SK-N-MC (cell line): ENCODE measurements around the gene CDH22.

ENCODE experiments used
- DNase-seq: peaks from one replicate; pipeline ENCODE4 v3.0.0-alpha.2; 2011; ENCODE audit warnings: low read depth, low spot score
- H3K27ac ChIP-seq: fragments of 200-600 bp; sonication (generic); 2 replicates; pipeline ENCODE4 v1.5.1; 2016; ENCODE audit warnings: mixed run types
- H3K36me3 ChIP-seq: fragments of 200-600 bp; sonication (generic); 2 replicates; pipeline ENCODE4 v1.6.1; 2017; ENCODE audit warnings: antibody characterized with exemption, low read length, mixed read lengths; ENCODE audit not compliant: insufficient read depth
- H3K4me3 ChIP-seq: fragments of 200-600 bp; sonication (generic); 2 replicates; pipeline ENCODE4 v1.5.1; 2016
- H3K9ac ChIP-seq: fragments of 200-600 bp; sonication (generic); 2 replicates; pipeline ENCODE4 v1.8.0; 2017; ENCODE audit warnings: mixed run types, mixed read lengths; ENCODE audit not compliant: insufficient read length
- H3K9me3 ChIP-seq: fragments of 200-600 bp; sonication (generic); 2 replicates; pipeline ENCODE4 v1.6.1; 2017; ENCODE audit warnings: low read depth, mild to moderate bottlenecking, antibody characterized with exemption, low read length, moderate library complexity, mixed read lengths
- EZH2 ChIP-seq: fragments of 200-600 bp; sonication (generic); IDR thresholded peaks from one replicate; pipeline ENCODE4 v1.6.1; 2017; ENCODE audit warnings: antibody characterized with exemption
- FOXP2 ChIP-seq: optimal IDR thresholded peaks from 2 replicates; pipeline ENCODE3; 2011; ENCODE audit warnings: mild to moderate bottlenecking, moderate library complexity; ENCODE audit not compliant: insufficient read depth; ENCODE audit errors: extremely low read length, control extremely low read depth
- POLR2AphosphoS5 ChIP-seq: IDR thresholded peaks from 2 replicates; pipeline ENCODE4 v1.6.1; 2012; ENCODE audit warnings: mild to moderate bottlenecking, low read depth, low read length, borderline replicate concordance

CDH22 gene

DNA sequence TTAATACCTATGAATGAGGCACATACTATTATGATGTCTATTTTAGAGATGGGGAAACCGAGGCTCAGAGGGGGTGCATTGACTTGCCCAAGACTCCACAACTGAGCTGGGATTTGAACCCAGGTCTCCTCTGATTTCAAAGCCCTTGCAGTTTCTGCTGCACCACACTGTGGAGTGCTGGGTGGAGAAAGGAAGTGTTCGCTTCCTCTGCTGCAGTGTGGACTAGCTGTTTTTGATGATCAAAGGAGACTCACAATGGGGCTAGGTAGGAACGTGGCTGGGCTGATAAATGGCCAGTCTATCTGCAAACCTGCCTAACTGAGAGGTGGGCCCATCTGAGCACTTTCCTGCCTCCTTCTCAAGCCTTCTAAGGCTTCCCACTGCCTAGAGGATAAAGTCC, 102.9 kb downstream of the CDH22 start:
- H3K27ac ChIP-seq: no peak overlapping the region
- no peak for DNase-seq
- no peak for TF ChIP-seq POLR2AphosphoS5
- TF ChIP-seq FOXP2: no peak
- no peak for TF ChIP-seq EZH2
- no peaks in the 10 kb centered on the region for H3K36me3 ChIP-seq
- no peak overlapping the region for H3K9ac ChIP-seq
- no peak overlapping the region for H3K4me3 ChIP-seq
- no peaks in the 10 kb centered on the region for H3K9me3 ChIP-seq

- Histone ChIP-seq H3K9ac (no peak overlapping the region), H3K36me3 (no peaks in the 10 kb centered on the region), H3K4me3 (no peak overlapping the region), H3K9me3 (no peaks in the 10 kb centered on the region), H3K27ac (no peak overlapping the region)
- TF ChIP-seq POLR2AphosphoS5 (no peak), EZH2 (no peak), FOXP2 (no peak)
- no peak for DNase-seq
Measured at GRCh38 chr20:46204594-46205186, 103.6 kb downstream of the CDH22 start.

DNA sequence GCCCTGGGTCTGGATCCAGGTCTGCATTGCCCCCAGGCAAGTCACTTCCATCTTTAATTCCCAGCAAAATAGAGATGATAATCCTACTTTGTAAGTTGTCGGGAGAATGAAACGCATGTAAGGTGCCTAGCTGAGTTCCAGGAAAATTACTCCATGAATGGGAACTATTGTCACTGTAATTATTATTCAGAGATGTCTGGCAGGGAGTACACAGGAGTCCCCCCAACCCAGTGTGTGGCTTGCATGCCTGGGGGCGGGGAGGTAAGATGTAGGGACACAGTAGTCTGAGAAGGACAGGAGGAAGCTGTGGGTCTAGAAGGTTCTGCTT, 104.8 kb downstream of the CDH22 start:
- no peak for DNase-seq

GRCh38 chr20:46202766-46203509, 105.4 kb downstream of the CDH22 start:
- no peaks in the 10 kb centered on the region for H3K9me3 ChIP-seq
- no peak overlapping the region for H3K4me3 ChIP-seq
- no peak for DNase-seq
- H3K9ac ChIP-seq: no peak overlapping the region
- H3K27ac ChIP-seq: no peak overlapping the region
- no peaks in the 10 kb centered on the region for H3K36me3 ChIP-seq
- TF ChIP-seq EZH2: no peak

More for the DNA sequence above, 104.8 kb downstream of the CDH22 start:
- Histone ChIP-seq H3K9ac (no peak overlapping the region), H3K27ac (no peak overlapping the region), H3K4me3 (no peak overlapping the region), H3K9me3 (no peaks in the 10 kb centered on the region), H3K36me3 (no peaks in the 10 kb centered on the region)
- TF ChIP-seq POLR2AphosphoS5 (no peak), EZH2 (no peak), FOXP2 (no peak)

DNA sequence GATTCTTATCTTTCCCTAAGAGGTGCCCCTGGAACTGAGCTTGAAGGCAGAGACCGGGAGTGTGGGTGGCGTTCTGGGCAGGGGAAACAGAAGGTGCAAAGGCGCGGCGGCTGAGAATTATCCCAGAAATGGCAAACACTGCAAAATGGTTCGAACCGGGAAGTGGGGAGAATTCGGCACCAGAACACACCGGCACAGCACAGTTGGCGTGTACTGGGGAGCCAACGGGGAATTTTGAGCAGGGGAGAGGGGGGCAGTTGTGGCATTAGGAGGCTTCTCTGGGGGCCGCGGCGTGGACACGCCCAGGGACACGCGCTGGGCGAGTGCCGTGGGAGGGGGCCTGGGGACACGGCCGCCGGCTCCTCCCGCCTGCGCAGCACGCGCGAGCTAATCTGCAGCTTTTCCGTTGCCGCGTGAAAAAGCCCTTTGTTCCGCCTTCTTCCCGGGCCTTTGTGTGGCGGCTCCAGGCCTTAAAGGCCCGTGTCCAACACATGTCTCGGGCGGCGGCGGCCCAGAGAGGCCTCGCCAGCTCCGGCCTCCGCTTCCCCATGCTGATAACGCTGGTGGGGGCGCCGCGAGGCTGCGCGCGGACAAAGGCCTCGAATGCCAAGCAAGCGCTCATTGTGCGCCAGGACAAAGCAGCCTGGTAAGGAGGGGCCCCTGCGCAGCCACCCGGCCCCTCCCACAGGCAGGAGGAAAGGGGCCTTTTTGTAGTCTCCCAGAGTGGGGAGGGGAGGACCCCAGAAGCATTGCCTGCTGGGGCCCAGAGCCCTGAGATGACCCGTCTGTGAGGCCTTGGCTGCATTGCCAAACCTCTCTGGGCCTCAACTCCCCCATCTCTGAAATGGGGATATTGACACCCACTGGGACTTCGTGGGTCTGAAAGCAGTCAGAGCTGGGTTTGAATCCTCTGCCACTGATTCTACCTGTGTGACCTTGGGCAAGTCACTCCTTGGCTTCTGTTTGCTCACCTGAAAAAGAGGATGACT, 107.4 kb downstream of the CDH22 start:
- H3K4me3 ChIP-seq: no peak overlapping the region
- no peaks in the 10 kb centered on the region for H3K36me3 ChIP-seq
- no peak overlapping the region for H3K27ac ChIP-seq
- DNase-seq: no peak
- TF ChIP-seq EZH2 (no peak), FOXP2 (no peak), POLR2AphosphoS5 (no peak)
- no peak overlapping the region for H3K9ac ChIP-seq
- no peaks in the 10 kb centered on the region for H3K9me3 ChIP-seq

GRCh38 chr20:46199198-46199597, 109.1 kb downstream of the CDH22 start:
- no peaks in the 10 kb centered on the region for H3K36me3 ChIP-seq
- DNase-seq: no peak
- no peak overlapping the region for H3K4me3 ChIP-seq
- H3K9ac ChIP-seq: no peak overlapping the region
- TF ChIP-seq POLR2AphosphoS5 (no peak), FOXP2 (no peak), EZH2 (no peak)
- no peaks in the 10 kb centered on the region for H3K9me3 ChIP-seq
- H3K27ac ChIP-seq: no peak overlapping the region

DNA sequence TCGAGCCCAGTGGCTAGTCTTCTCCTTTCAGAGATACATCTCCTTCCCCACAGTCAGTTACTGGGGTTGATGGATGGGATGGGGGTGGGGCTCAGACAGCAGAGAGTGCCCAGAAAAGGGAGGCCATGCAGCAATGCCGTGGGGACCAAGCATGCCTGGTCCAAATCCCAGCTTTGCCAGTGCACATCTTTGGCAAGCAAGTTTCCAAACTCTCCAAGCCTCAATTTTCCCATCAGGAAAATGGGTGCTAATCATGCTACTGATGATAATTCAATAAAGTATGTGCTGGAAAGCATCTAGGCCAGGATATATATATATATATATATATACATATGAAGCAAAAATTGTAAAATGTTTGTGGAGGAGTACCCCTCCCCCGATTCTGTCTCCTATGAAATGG, 111.3 kb downstream of the CDH22 start:
- H3K36me3 ChIP-seq: no peaks in the 10 kb centered on the region
- H3K27ac ChIP-seq: no peak overlapping the region
- TF ChIP-seq POLR2AphosphoS5 (no peak), FOXP2 (no peak)
- no peaks in the 10 kb centered on the region for H3K9me3 ChIP-seq
- no peak overlapping the region for H3K4me3 ChIP-seq
- no peak for DNase-seq
- no peak overlapping the region for H3K9ac ChIP-seq

DNA sequence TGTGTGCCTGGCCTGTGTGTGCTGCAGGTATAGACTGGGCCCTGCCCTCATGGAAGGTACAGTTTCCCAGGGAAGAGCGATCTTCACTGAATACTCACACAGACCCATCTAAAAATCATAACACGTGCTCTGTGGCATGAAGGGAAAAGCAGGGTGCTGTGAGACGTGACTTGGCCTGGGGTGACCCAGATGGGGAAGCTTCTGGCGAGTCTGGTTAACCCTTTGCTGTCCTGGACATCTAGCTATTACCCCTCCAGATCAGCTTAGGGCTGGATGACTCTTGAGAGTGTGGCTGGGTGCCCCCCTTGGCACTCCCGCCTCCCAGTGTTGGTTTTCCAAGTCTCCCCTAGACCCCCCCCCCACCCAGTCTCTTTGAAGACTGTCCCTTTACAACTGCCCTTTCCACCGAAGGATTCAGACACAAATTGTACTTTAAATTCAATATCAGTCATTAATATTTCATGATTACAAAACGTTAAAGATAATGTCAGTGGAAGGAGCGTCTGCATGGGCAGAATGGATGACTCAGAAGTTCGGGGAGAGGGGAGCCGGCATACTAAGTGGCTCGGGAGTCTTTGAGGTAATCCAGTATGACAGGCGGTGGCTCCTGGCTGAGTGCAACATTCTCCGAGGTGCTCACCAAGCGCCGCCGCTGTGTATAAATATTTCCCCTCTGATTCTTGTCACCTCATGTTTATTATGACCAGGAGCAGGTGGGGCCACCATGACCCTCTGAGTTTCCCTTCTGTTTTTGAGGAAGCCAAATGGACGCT, 112.8 kb downstream of the CDH22 start:
- no peak overlapping the region for H3K4me3 ChIP-seq
- no peak overlapping the region for H3K27ac ChIP-seq
- H3K9ac ChIP-seq: no peak overlapping the region
- DNase-seq: no peak
- H3K9me3 ChIP-seq: no peaks in the 10 kb centered on the region
- no peak for TF ChIP-seq FOXP2
- no peak for TF ChIP-seq POLR2AphosphoS5
- TF ChIP-seq EZH2: no peak
- H3K36me3 ChIP-seq: no peaks in the 10 kb centered on the region
